ENCODE results near the gene CEPT1. TPM values are rescaled to one million over a fixed set of nuclear protein-coding genes. Genes with fewer than 3 reads are reported as not detected.

The CEPT1 gene
- total RNA-seq, 1 experiment from 2014 or later, result 29.3 TPM

GRCh38 chr1:111139956-111140679 lies at the start of gene CEPT1, which contains the start of gene DRAM2 (continued):
- TF ChIP-seq ZNF425 (CRISPR knock-in tag; conservative IDR thresholded peaks at IDR 0.05) (no peak), ATF2 (CRISPR knock-in tag; IDR thresholded peaks at IDR 0.05; ENCODE audit: borderline replicate concordance, low read depth) (no peak), AR (CRISPR knock-in tag; IDR thresholded peaks at IDR 0.05) (no peak), E2F1 (CRISPR knock-in tag; IDR thresholded peaks at IDR 0.05) (no peak), SOX15 (CRISPR knock-in tag; IDR thresholded peaks at IDR 0.05) (no peak), ARID4B (CRISPR knock-in tag; IDR thresholded peaks at IDR 0.05; ENCODE audit: borderline replicate concordance) (peak; percentile 66; the same call in 1 of the 2 replicates), IRF1 (CRISPR knock-in tag; IDR thresholded peaks at IDR 0.05) (no peak), HMGA2 (CRISPR knock-in tag; IDR thresholded peaks at IDR 0.05) (no peak), IRF2 (CRISPR knock-in tag; IDR thresholded peaks at IDR 0.05; ENCODE audit: borderline replicate concordance, low read depth) (no peak), FOXP4 (CRISPR knock-in tag; IDR thresholded peaks at IDR 0.05) (no peak), KAT7 (CRISPR knock-in tag; IDR thresholded peaks at IDR 0.05; ENCODE audit: borderline replicate concordance) (no peak), E2F5 (CRISPR knock-in tag; IDR thresholded peaks at IDR 0.05) (0 out of 2 replicates have a peak, but pooled peaks have one; percentile 28), JUN (CRISPR knock-in tag; IDR thresholded peaks at IDR 0.05) (peak; percentile 52; the same call in 1 of the 2 replicates), MAX (CRISPR knock-in tag; IDR thresholded peaks at IDR 0.05) (0 out of 2 replicates have a peak, but pooled peaks have one; percentile 48), EMX1 (CRISPR knock-in tag; IDR thresholded peaks at IDR 0.05) (no peak), ELF4 (CRISPR knock-in tag; IDR thresholded peaks at IDR 0.05; ENCODE audit: low read depth) (no peak), ATF6 (CRISPR knock-in tag; IDR thresholded peaks at IDR 0.05) (no peak), NFATC4 (CRISPR knock-in tag; IDR thresholded peaks at IDR 0.05) (no peak), SMAD3 (CRISPR knock-in tag; IDR thresholded peaks at IDR 0.05; ENCODE audit: borderline replicate concordance) (0 out of 2 replicates have a peak, but pooled peaks have one; percentile 70)
